DOHH2 (cell line): ENCODE measurements around the gene GLRX.

Experiments
- CTCF ChIP-seq: fragments of 200-600 bp; sonication (generic); IDR thresholded peaks from one replicate; pipeline ENCODE4 v1.5.1; 2014; ENCODE audit warnings: antibody characterized with exemption, mild to moderate bottlenecking, low read depth, low read length; ENCODE audit not compliant: poor library complexity, severe bottlenecking
- EZH2phosphoT487 ChIP-seq: fragments of 200-600 bp; sonication (generic); IDR thresholded peaks from 2 replicates; pipeline ENCODE4 v1.6.1; 2017; ENCODE audit warnings: borderline replicate concordance, mild to moderate bottlenecking, antibody characterized with exemption, low read length, moderate library complexity, mixed read lengths

- TF ChIP-seq CTCF, result no peak
- TF ChIP-seq EZH2phosphoT487, result no peak
These were observed 24.7 kb upstream of the GLRX start for GRCh38 chr5:95847261-95847592.
